Keratinocyte (primary cell): ENCODE measurements around the gene HLX.

Experiments used
- CTCF ChIP-seq, 3 experiments: IDR thresholded peaks in 1 of 3; conservative IDR thresholded peaks in 1 of 3; optimal IDR thresholded peaks in 1 of 3; 2 replicates in 2 of 3; 3 replicates in 1 of 3; pipeline versions ENCODE3 to v1.5.1; 2011; ENCODE audit warnings: low read length in 3 of 3, mild to moderate bottlenecking in 3 of 3, moderate library complexity in 2 of 3, control low read depth in 1 of 3, inconsistent platforms in 1 of 3; ENCODE audit not compliant: insufficient read depth in 2 of 3; ENCODE audit errors: extremely low read depth in 1 of 3
- EZH2 ChIP-seq: IDR thresholded peaks from one replicate; pipeline ENCODE4 v1.6.1; 2012; ENCODE audit warnings: inconsistent platforms, mild to moderate bottlenecking, low read length, moderate library complexity

GRCh38 chr1:220921498-220921897 lies 42.3 kb downstream of the HLX start:
- no peak for TF ChIP-seq CTCF (optimal IDR thresholded peaks at IDR 0.05 in 1 of 3, IDR thresholded peaks at IDR 0.05 in 1 of 3, conservative IDR thresholded peaks at IDR 0.05 in 1 of 3; ENCODE audit: extremely low read depth in 1 of 3, insufficient read depth in 2 of 3, low read length in 3 of 3)
- no peak for TF ChIP-seq EZH2
